ENCODE data around the gene HOXC5. TPM values are rescaled to one million over a fixed set of nuclear protein-coding genes. Genes with fewer than 3 reads are reported as not detected.

HOXC5 gene
- total RNA-seq, 1 experiment from 2014 or later, result 1.1 TPM

DNA sequence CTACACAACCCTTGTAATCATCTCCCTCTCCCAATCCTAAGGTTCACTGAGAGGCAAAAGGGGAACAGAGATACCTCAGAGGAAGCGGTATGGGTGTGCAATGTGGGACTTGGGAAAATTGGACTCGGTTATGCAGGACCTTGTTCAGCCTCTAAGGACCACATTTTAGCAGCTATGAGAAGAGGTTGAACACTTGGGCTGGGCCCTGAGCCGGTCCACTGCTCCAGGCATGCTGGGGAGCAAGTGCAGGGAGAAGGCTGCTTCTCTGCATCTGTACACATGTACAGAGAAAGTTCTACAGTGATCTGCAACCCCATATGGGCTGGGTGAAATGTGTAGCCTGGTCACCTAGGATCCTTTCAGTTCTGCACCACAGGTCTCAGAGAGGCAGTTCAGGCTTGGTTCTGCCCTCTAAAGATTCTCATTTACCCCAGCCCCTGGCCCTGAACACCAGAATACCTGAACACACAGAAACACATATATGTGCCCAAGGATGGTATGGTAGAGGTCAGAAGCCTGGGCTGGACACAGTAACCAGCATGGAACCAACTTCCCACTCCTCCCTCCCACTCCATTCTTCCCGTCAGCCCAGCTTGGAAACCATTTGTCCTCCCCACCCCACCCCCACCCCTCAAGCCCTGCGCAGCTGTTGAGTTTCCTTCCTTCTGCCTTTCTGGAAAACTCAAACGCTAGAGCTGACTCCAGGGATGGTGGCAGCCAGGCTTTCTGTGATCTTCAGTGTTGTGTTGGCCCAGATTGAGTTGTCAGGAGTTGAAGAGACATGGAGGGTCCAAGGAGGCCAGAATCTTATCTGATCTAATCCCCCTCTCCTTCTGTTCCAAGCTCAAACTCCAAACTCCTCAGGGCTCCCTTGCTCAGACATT is 10.4 kb downstream of the HOXC5 start:
- Histone ChIP-seq H3K9me3 (ENCODE audit: control insufficient read depth in 1 of 2, insufficient read depth in 1 of 2, low read depth in 1 of 2, low read length in 2 of 2) (no peaks in the 10 kb centered on the region), H4K20me1 (ENCODE audit: insufficient read depth) (no peaks in the 10 kb centered on the region), H3K27ac (ENCODE audit: low read depth, low read length) (no peak overlapping the region), H3K9ac (ENCODE audit: low read length) (no peak overlapping the region), H3K36me3 (ENCODE audit: control insufficient read depth in 1 of 2, insufficient read depth in 2 of 2, low read length in 2 of 2) (no peaks in the 10 kb centered on the region), H3K9me2 (ENCODE audit: insufficient read depth) (no peaks in the 10 kb centered on the region), H2AFZ (ENCODE audit: low read depth, low read length, poor library complexity, severe bottlenecking) (no peak overlapping the region), H3K4me2 (ENCODE audit: low read length) (no peak overlapping the region), H3K79me2 (ENCODE audit: insufficient read depth, low read length) (no peaks in the 10 kb centered on the region), H3K4me1 (ENCODE audit: control insufficient read depth in 1 of 2, insufficient read depth in 2 of 2, low read length in 2 of 2) (peaks cover 0 to 3% of the 10 kb centered on the region in 2 experiments; a peak in 1 of 4 replicates), H3K27me3 (ENCODE audit: insufficient read depth, low read length) (no peaks in the 10 kb centered on the region), H3K4me3 (replicated peaks in 1 of 2; ENCODE audit: low read depth in 1 of 2, low read length in 2 of 2) (no peak overlapping the region)
- ChIA-PET RAD21 (ENCODE audit: low non-redundant PET in 1 of 2, low total read pairs in 2 of 2, uncharacterized antibody in 2 of 2, unreplicated experiment in 2 of 2) (no interaction called here), CTCF (interaction anchor here (0.6 kb wide), 1 partner anchor 11 kb away, joined by 3 read pairs; no protein-coding TSS in a partner anchor), POLR2A (no interaction called here)
- BruUV-seq (replicated peaks), result no TSS peak
- TF ChIP-seq ZBTB33 (IDR thresholded peaks at IDR 0.05; ENCODE audit: extremely low read depth, insufficient replicate concordance, low read length) (no peak), SIN3A (IDR thresholded peaks at IDR 0.05; ENCODE audit: low read depth) (no peak), CBX3 (IDR thresholded peaks at IDR 0.05; ENCODE audit: low read depth) (no peak), ATF3 (IDR thresholded peaks at IDR 0.05) (no peak), ZFX (IDR thresholded peaks at IDR 0.05) (no peak), FOSL1 (IDR thresholded peaks at IDR 0.05; ENCODE audit: low read depth) (no peak), ZNF274 (IDR thresholded peaks at IDR 0.05; ENCODE audit: low read depth, low read length) (no peak), CTCF (IDR thresholded peaks at IDR 0.05 in 2 of 3, conservative IDR thresholded peaks at IDR 0.05 in 1 of 3; ENCODE audit: borderline replicate concordance in 1 of 3, insufficient read depth in 1 of 3, low read depth in 2 of 3, low read length in 2 of 3) (no peak)
- intact Hi-C loops (cut with micrococcal nuclease), result no loop called here
- DNase-seq (ENCODE audit: low read depth, low spot score) (no peak), ATAC-seq (no peak)

Data from HCT116 (cell line).